HEK293 (cell line): ENCODE results near the gene MAP3K12.

Source experiments
- BCL11A ChIP-seq: fragments of 450-650 bp; formaldehyde crosslinking; IDR thresholded peaks from 2 replicates; pipeline ENCODE4 v1.5.1; 2016; ENCODE audit warnings: low read depth, missing biosample characterization, missing genetic modification characterization
- KLF7 ChIP-seq: fragments of 450-650 bp; formaldehyde crosslinking; IDR thresholded peaks from 2 replicates; pipeline ENCODE4 v1.5.1; 2016; ENCODE audit warnings: missing biosample characterization, missing genetic modification characterization, borderline replicate concordance
- KLF9 ChIP-seq: fragments of 450-650 bp; formaldehyde crosslinking; IDR thresholded peaks from 2 replicates; pipeline ENCODE4 v1.5.1; 2016; ENCODE audit warnings: missing biosample characterization, missing genetic modification characterization, low read depth
- OVOL3 ChIP-seq: fragments of 450-650 bp; formaldehyde crosslinking; IDR thresholded peaks from 2 replicates; pipeline ENCODE4 v1.5.1; 2016; ENCODE audit warnings: missing biosample characterization, missing genetic modification characterization
- PRDM1 ChIP-seq: fragments of 450-650 bp; formaldehyde crosslinking; IDR thresholded peaks from 2 replicates; pipeline ENCODE4; 2016; ENCODE audit warnings: missing biosample characterization, missing genetic modification characterization
- SETDB1 ChIP-seq: IDR thresholded peaks from one replicate; pipeline ENCODE4 v1.6.1; 2017; ENCODE audit warnings: mild to moderate bottlenecking, low read length, moderate library complexity, mixed read lengths; ENCODE audit not compliant: insufficient read length
- SP3 ChIP-seq: fragments of 450-650 bp; formaldehyde crosslinking; IDR thresholded peaks from 2 replicates; pipeline ENCODE4 v1.5.1; 2016; ENCODE audit warnings: missing biosample characterization, missing genetic modification characterization
- SP7 ChIP-seq: fragments of 450-650 bp; formaldehyde crosslinking; IDR thresholded peaks from 2 replicates; pipeline ENCODE4 v1.5.1; 2016; ENCODE audit warnings: missing biosample characterization, missing genetic modification characterization
- ZFHX2 ChIP-seq: fragments of 450-650 bp; formaldehyde crosslinking; conservative IDR thresholded peaks from 2 replicates; pipeline ENCODE4 v1.5.1; 2016; ENCODE audit warnings: missing biosample characterization, missing genetic modification characterization
- ZNF114 ChIP-seq: fragments of 450-650 bp; formaldehyde crosslinking; IDR thresholded peaks from 2 replicates; pipeline ENCODE4 v1.5.0; 2017; ENCODE audit warnings: missing biosample characterization, missing genetic modification characterization
- ZNF2 ChIP-seq: fragments of 450-650 bp; formaldehyde crosslinking; IDR thresholded peaks from 2 replicates; pipeline ENCODE4 v1.5.1; 2016; ENCODE audit warnings: missing biosample characterization, missing genetic modification characterization
- ZNF239 ChIP-seq: fragments of 450-650 bp; formaldehyde crosslinking; IDR thresholded peaks from 2 replicates; pipeline ENCODE4 v1.5.1; 2016; ENCODE audit warnings: missing biosample characterization, missing genetic modification characterization
- ZNF324 ChIP-seq: fragments of 450-650 bp; formaldehyde crosslinking; IDR thresholded peaks from 2 replicates; pipeline ENCODE4 v1.5.1; 2016; ENCODE audit warnings: missing biosample characterization, missing genetic modification characterization
- ZNF391 ChIP-seq: fragments of 450-650 bp; formaldehyde crosslinking; IDR thresholded peaks from 2 replicates; pipeline ENCODE4 v1.5.1; 2016; ENCODE audit warnings: low read depth, missing biosample characterization, missing genetic modification characterization, borderline replicate concordance
- ZNF624 ChIP-seq: fragments of 450-650 bp; formaldehyde crosslinking; IDR thresholded peaks from 2 replicates; pipeline ENCODE4 v1.5.1; 2017; ENCODE audit warnings: missing biosample characterization, missing genetic modification characterization
- ZNF629 ChIP-seq: fragments of 450-650 bp; formaldehyde crosslinking; IDR thresholded peaks from 2 replicates; pipeline ENCODE4 v1.5.1; 2017; ENCODE audit warnings: missing biosample characterization, missing genetic modification characterization
- ZSCAN30 ChIP-seq: fragments of 450-650 bp; IDR thresholded peaks from 2 replicates; pipeline ENCODE4 v1.5.1; 2018; ENCODE audit warnings: missing biosample characterization, mild to moderate bottlenecking, missing genetic modification characterization, moderate library complexity
- TF ChIP-seq, protein P1 (sequence below): fragments of 450-650 bp; formaldehyde crosslinking; IDR thresholded peaks from 2 replicates; pipeline ENCODE4 v1.5.1; 2016; ENCODE audit warnings: missing biosample characterization, missing genetic modification characterization
- TF ChIP-seq, protein P2 (sequence below): fragments of 450-650 bp; formaldehyde crosslinking; IDR thresholded peaks from 2 replicates; pipeline ENCODE4 v1.5.1; 2016; ENCODE audit warnings: missing biosample characterization, missing genetic modification characterization, borderline replicate concordance
- TF ChIP-seq, protein P3 (sequence below): fragments of 450-650 bp; formaldehyde crosslinking; IDR thresholded peaks from 2 replicates; pipeline ENCODE4 v1.5.1; 2016; ENCODE audit warnings: missing biosample characterization, missing genetic modification characterization, low read depth
- TF ChIP-seq, protein P4 (sequence below): fragments of 450-650 bp; formaldehyde crosslinking; IDR thresholded peaks from 2 replicates; pipeline ENCODE4 v1.5.1; 2016; ENCODE audit warnings: missing biosample characterization, missing genetic modification characterization
- TF ChIP-seq, protein P5 (sequence below): fragments of 450-650 bp; formaldehyde crosslinking; IDR thresholded peaks from 2 replicates; pipeline ENCODE4 v1.5.1; 2017; ENCODE audit warnings: missing biosample characterization, missing genetic modification characterization
- TF ChIP-seq, protein P6 (sequence below): fragments of 450-650 bp; formaldehyde crosslinking; IDR thresholded peaks from 2 replicates; pipeline ENCODE4 v1.5.1; 2016; ENCODE audit warnings: missing biosample characterization, missing genetic modification characterization
- TF ChIP-seq, protein P7 (sequence below): fragments of 450-650 bp; formaldehyde crosslinking; IDR thresholded peaks from 2 replicates; pipeline ENCODE4 v1.5.1; 2016; ENCODE audit warnings: missing biosample characterization, missing genetic modification characterization, borderline replicate concordance

Gene MAP3K12

DNA sequence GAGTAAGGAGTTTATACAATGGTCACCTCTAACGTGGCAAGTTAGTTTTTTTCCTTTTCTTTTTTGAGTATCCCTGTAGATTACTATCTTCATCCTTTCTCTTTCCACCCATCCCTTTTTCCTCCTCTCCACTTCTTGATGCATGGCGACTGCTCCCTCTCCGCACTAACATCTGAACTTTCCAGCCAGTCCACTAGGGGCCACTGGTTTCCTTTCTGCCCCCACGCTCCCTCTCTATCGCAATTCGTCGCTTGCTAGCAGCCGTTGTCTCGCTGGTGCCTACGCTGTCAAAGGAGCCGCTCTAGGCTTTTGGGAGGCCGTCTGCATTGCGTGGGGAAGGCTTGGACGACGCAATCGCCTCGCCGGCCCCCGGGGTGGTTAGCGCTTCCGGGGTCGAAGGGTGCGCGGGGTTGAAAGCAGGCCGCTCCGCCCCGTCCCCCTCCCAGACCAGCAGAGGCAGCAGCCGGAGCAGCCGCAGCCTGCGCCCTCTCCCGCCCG lies 47.5 kb downstream of the MAP3K12 start, which contains the start of gene PCBP2 (continued):
- TF ChIP-seq, protein P1, sequence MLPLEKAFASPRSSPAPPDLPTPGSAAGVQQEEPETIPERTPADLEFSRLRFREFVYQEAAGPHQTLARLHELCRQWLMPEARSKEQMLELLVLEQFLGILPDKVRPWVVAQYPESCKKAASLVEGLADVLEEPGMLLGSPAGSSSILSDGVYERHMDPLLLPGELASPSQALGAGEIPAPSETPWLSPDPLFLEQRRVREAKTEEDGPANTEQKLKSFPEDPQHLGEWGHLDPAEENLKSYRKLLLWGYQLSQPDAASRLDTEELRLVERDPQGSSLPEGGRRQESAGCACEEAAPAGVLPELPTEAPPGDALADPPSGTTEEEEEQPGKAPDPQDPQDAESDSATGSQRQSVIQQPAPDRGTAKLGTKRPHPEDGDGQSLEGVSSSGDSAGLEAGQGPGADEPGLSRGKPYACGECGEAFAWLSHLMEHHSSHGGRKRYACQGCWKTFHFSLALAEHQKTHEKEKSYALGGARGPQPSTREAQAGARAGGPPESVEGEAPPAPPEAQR (tag by site-specific recombination) = peak; percentile 71; the same call in 1 of the 2 replicates
- TF ChIP-seq, protein P2, sequence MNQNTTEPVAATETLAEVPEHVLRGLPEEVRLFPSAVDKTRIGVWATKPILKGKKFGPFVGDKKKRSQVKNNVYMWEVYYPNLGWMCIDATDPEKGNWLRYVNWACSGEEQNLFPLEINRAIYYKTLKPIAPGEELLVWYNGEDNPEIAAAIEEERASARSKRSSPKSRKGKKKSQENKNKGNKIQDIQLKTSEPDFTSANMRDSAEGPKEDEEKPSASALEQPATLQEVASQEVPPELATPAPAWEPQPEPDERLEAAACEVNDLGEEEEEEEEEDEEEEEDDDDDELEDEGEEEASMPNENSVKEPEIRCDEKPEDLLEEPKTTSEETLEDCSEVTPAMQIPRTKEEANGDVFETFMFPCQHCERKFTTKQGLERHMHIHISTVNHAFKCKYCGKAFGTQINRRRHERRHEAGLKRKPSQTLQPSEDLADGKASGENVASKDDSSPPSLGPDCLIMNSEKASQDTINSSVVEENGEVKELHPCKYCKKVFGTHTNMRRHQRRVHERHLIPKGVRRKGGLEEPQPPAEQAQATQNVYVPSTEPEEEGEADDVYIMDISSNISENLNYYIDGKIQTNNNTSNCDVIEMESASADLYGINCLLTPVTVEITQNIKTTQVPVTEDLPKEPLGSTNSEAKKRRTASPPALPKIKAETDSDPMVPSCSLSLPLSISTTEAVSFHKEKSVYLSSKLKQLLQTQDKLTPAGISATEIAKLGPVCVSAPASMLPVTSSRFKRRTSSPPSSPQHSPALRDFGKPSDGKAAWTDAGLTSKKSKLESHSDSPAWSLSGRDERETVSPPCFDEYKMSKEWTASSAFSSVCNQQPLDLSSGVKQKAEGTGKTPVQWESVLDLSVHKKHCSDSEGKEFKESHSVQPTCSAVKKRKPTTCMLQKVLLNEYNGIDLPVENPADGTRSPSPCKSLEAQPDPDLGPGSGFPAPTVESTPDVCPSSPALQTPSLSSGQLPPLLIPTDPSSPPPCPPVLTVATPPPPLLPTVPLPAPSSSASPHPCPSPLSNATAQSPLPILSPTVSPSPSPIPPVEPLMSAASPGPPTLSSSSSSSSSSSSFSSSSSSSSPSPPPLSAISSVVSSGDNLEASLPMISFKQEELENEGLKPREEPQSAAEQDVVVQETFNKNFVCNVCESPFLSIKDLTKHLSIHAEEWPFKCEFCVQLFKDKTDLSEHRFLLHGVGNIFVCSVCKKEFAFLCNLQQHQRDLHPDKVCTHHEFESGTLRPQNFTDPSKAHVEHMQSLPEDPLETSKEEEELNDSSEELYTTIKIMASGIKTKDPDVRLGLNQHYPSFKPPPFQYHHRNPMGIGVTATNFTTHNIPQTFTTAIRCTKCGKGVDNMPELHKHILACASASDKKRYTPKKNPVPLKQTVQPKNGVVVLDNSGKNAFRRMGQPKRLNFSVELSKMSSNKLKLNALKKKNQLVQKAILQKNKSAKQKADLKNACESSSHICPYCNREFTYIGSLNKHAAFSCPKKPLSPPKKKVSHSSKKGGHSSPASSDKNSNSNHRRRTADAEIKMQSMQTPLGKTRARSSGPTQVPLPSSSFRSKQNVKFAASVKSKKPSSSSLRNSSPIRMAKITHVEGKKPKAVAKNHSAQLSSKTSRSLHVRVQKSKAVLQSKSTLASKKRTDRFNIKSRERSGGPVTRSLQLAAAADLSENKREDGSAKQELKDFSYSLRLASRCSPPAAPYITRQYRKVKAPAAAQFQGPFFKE (tag by site-specific recombination) = no peak
- peak; percentile 76; the same call in 1 of the 2 replicates for TF ChIP-seq ZNF391 (tag by site-specific recombination)
- peak; percentile 98 for TF ChIP-seq PRDM1 (tag by site-specific recombination)
- TF ChIP-seq ZFHX2 (tag by site-specific recombination) = peak; percentile 95
- TF ChIP-seq, protein P3, sequence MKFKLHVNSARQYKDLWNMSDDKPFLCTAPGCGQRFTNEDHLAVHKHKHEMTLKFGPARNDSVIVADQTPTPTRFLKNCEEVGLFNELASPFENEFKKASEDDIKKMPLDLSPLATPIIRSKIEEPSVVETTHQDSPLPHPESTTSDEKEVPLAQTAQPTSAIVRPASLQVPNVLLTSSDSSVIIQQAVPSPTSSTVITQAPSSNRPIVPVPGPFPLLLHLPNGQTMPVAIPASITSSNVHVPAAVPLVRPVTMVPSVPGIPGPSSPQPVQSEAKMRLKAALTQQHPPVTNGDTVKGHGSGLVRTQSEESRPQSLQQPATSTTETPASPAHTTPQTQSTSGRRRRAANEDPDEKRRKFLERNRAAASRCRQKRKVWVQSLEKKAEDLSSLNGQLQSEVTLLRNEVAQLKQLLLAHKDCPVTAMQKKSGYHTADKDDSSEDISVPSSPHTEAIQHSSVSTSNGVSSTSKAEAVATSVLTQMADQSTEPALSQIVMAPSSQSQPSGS (tag by site-specific recombination) = peak; percentile 65; the same call in 1 of the 2 replicates
- TF ChIP-seq ZNF624 = no peak
- TF ChIP-seq, protein P4, sequence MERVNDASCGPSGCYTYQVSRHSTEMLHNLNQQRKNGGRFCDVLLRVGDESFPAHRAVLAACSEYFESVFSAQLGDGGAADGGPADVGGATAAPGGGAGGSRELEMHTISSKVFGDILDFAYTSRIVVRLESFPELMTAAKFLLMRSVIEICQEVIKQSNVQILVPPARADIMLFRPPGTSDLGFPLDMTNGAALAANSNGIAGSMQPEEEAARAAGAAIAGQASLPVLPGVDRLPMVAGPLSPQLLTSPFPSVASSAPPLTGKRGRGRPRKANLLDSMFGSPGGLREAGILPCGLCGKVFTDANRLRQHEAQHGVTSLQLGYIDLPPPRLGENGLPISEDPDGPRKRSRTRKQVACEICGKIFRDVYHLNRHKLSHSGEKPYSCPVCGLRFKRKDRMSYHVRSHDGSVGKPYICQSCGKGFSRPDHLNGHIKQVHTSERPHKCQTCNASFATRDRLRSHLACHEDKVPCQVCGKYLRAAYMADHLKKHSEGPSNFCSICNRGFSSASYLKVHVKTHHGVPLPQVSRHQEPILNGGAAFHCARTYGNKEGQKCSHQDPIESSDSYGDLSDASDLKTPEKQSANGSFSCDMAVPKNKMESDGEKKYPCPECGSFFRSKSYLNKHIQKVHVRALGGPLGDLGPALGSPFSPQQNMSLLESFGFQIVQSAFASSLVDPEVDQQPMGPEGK (tag by site-specific recombination) = peak; percentile 92
- TF ChIP-seq, protein P5, sequence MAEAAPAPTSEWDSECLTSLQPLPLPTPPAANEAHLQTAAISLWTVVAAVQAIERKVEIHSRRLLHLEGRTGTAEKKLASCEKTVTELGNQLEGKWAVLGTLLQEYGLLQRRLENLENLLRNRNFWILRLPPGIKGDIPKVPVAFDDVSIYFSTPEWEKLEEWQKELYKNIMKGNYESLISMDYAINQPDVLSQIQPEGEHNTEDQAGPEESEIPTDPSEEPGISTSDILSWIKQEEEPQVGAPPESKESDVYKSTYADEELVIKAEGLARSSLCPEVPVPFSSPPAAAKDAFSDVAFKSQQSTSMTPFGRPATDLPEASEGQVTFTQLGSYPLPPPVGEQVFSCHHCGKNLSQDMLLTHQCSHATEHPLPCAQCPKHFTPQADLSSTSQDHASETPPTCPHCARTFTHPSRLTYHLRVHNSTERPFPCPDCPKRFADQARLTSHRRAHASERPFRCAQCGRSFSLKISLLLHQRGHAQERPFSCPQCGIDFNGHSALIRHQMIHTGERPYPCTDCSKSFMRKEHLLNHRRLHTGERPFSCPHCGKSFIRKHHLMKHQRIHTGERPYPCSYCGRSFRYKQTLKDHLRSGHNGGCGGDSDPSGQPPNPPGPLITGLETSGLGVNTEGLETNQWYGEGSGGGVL (tag by site-specific recombination) = peak; percentile 17
- TF ChIP-seq ZNF114 = no peak
- TF ChIP-seq ZNF629 (tag by site-specific recombination) = peak; percentile 96
- peak; percentile 98 for TF ChIP-seq ZNF324 (tag by site-specific recombination)
- TF ChIP-seq SP3 (tag by site-specific recombination) = peak; percentile 79
- no peak for TF ChIP-seq ZNF239 (tag by site-specific recombination)
- TF ChIP-seq KLF7 (tag by site-specific recombination) = peak; percentile 79; the same call in 1 of the 2 replicates
- TF ChIP-seq ZSCAN30 (tag by site-specific recombination) = peak; percentile 86
- TF ChIP-seq KLF9 = peak; percentile 32; the same call in 1 of the 2 replicates
- TF ChIP-seq BCL11A (tag by site-specific recombination) = no peak; the same call in 1 of the 2 replicates
- TF ChIP-seq, protein P6, sequence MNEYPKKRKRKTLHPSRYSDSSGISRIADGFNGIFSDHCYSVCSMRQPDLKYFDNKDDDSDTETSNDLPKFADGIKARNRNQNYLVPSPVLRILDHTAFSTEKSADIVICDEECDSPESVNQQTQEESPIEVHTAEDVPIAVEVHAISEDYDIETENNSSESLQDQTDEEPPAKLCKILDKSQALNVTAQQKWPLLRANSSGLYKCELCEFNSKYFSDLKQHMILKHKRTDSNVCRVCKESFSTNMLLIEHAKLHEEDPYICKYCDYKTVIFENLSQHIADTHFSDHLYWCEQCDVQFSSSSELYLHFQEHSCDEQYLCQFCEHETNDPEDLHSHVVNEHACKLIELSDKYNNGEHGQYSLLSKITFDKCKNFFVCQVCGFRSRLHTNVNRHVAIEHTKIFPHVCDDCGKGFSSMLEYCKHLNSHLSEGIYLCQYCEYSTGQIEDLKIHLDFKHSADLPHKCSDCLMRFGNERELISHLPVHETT (tag by site-specific recombination) = peak; percentile 100
- TF ChIP-seq SETDB1 = no peak
- peak; percentile 62 for TF ChIP-seq ZNF2 (tag by site-specific recombination)
- TF ChIP-seq, protein P7, sequence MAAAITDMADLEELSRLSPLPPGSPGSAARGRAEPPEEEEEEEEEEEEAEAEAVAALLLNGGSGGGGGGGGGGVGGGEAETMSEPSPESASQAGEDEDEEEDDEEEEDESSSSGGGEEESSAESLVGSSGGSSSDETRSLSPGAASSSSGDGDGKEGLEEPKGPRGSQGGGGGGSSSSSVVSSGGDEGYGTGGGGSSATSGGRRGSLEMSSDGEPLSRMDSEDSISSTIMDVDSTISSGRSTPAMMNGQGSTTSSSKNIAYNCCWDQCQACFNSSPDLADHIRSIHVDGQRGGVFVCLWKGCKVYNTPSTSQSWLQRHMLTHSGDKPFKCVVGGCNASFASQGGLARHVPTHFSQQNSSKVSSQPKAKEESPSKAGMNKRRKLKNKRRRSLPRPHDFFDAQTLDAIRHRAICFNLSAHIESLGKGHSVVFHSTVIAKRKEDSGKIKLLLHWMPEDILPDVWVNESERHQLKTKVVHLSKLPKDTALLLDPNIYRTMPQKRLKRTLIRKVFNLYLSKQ (tag by site-specific recombination) = no peak
- TF ChIP-seq SP7 (tag by site-specific recombination) = peak; percentile 92
- TF ChIP-seq OVOL3 = no peak
